ENCODE results near the gene ANAPC1.
"Not testable (repeated sequence)": the region's sequence is repeated elsewhere in the genome, so short reads cannot be mapped to it uniquely, and the experiment has no call there.

The ANAPC1 gene

DNA sequence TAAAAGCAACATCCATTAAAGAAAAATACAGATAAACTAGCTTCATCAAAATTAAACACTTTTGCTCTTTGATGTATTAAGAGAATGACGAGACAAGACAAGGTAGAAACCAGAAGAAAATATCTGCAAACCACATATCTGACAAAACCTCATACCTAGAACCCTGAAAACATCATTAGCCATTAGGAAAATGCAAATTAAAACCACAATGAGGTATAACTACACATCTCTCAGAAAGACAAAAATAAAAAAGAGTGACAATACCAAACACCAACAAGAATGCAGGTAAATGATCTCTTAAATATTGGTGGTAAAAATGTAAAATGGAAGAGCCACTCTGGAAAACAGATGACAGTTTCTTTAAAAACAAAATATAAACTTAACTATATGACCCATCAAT, 53.5 kb downstream of the ANAPC1 start:
- not testable (repeated sequence) for DNase-seq (ENCODE audit: low spot score in 2 of 2); H3K9me3 Mint-ChIP-seq; H3K4me3 Mint-ChIP-seq; ATAC-seq (replicated peaks; ENCODE audit: extremely low read depth, poor library complexity, severe bottlenecking); H3K27me3 Mint-ChIP-seq; H3K4me1 Mint-ChIP-seq; H3K27ac Mint-ChIP-seq (ENCODE audit: low read depth)
- H3K36me3 Mint-ChIP-seq (ENCODE audit: insufficient read depth), result peaks cover 38% of the 10 kb centered on the region

DNA sequence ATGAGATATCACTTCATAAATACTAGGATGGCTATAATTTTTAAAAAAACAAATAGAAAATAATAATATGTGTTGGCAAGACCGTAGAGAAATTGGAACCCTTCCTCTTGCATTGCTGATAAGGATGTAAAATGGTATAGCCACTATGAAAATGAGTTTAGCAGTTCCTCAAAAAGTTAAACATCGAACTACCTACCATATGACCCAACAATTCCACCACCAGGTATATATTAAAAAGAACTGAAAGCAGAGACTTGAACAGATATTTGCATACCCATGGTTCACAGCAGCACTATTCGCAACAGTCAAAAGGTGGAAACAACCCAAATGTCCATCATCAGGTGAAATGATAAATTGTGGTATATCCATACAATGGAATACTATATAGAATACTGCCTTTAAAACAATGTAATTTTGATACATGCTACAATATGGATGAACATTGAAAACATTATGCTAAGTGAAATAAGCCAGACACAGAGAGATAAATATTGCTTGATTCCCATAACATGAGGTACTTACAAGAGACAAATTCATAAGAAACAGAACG, 55.7 kb downstream of the ANAPC1 start:
- H3K27me3 Mint-ChIP-seq; H3K27ac Mint-ChIP-seq (ENCODE audit: low read depth); ATAC-seq (replicated peaks; ENCODE audit: extremely low read depth, poor library complexity, severe bottlenecking); DNase-seq (ENCODE audit: low spot score in 2 of 2); H3K9me3 Mint-ChIP-seq; H3K4me3 Mint-ChIP-seq; H3K4me1 Mint-ChIP-seq: not testable (repeated sequence)
- peaks cover 34% of the 10 kb centered on the region for H3K36me3 Mint-ChIP-seq (ENCODE audit: insufficient read depth)

DNA sequence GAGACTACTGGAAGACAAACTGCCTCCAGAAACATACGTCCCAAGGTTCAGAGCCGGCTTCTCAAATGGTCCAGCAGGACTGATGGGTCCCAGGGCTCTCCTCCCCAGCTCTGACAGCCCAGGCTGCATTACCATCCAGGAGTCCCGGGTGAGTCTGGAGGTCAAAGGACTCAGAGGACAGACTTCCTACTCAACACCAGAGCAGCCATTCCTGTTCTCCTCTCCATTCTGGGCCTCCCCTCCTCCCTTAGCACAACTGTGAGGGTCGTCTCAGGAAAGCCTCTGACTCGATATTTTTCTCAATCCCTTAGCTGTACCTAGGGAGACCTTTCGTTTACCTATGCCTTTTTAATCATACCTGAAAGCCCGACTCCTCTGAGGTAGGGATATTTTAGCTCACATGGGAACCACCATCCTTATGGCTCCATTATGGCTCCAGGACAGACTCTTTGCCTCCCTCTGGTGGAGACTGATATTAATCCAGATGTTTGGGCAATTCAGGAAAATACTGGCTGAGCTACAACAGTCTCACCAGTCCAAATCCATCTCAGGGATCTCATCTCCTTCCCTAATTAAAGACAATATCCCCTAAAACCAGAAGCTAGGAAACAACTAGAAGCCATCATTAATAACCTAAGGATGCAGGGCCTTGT, 70.9 kb downstream of the ANAPC1 start:
- H3K36me3 Mint-ChIP-seq (ENCODE audit: insufficient read depth); ATAC-seq (replicated peaks; ENCODE audit: extremely low read depth, poor library complexity, severe bottlenecking); H3K4me3 Mint-ChIP-seq; H3K27me3 Mint-ChIP-seq; DNase-seq (ENCODE audit: low spot score in 2 of 2); H3K4me1 Mint-ChIP-seq; H3K27ac Mint-ChIP-seq (ENCODE audit: low read depth); H3K9me3 Mint-ChIP-seq: not testable (repeated sequence)

DNA sequence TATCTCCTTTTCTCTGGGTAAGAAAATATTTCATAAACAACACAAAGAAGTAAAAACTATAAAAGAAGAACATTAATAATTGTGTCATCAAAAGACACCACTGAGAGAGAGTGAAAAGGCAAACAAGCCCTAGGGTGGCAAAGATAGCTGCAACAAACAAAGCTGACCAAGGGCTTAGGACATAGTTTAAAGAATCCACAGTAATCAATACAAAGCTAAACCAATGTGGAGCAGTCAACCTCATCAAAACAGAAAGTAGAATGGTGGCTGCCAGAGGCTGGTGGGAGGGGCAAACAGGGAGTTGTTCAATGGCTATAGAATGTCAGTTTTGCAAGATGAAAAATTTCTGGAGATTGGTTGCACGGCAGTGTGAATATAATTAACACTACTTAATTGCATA, 93.4 kb downstream of the ANAPC1 start:
- not testable (repeated sequence) for H3K4me1 Mint-ChIP-seq; ATAC-seq (replicated peaks; ENCODE audit: extremely low read depth, poor library complexity, severe bottlenecking); H3K36me3 Mint-ChIP-seq (ENCODE audit: insufficient read depth); H3K27me3 Mint-ChIP-seq; DNase-seq (ENCODE audit: low spot score in 2 of 2); H3K9me3 Mint-ChIP-seq; H3K27ac Mint-ChIP-seq (ENCODE audit: low read depth); H3K4me3 Mint-ChIP-seq

DNA sequence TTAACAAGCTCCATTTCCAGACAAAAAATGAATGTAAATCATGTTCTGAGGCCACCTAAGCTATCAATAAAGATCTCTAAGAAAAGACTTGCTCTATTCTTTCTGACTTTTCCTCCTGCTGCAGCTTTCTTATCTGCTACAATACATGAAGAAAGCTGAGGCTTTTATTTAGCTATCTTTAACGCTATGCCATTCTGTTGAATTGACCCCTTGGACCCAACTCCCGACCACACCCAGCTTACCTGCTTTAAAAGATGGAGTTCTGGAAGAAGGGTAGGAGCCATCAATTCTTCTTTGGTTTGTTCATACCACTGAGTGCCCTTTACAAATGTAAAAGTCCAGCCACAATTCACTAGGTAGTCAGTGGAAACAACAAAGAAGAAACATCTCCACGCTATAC, 99.9 kb downstream of the ANAPC1 start:
- not testable (repeated sequence) for H3K27ac Mint-ChIP-seq (ENCODE audit: low read depth); H3K27me3 Mint-ChIP-seq; H3K4me3 Mint-ChIP-seq; H3K9me3 Mint-ChIP-seq; DNase-seq (ENCODE audit: low spot score in 2 of 2); H3K36me3 Mint-ChIP-seq (ENCODE audit: insufficient read depth); H3K4me1 Mint-ChIP-seq; ATAC-seq (replicated peaks; ENCODE audit: extremely low read depth, poor library complexity, severe bottlenecking)

DNA sequence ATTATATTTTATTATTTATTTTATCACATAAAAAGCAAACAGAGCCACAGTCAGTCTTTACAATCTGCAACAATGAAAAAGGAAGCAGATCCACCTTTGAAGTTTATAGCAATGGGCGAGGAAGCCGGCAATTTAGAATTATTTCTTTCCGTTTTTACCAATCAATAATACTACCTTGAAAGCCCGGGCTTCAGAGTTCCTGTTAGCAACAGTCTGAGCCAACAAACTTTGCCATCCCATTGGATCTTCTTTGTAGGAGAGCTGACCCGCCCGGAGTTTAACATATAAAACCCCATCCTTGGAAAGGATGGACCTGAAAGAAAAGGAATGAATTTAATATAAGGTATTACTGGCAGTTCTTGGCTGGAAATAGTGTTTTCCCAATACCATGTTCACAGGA, 101.8 kb downstream of the ANAPC1 start:
- H3K9me3 Mint-ChIP-seq; H3K27ac Mint-ChIP-seq (ENCODE audit: low read depth); H3K4me1 Mint-ChIP-seq; H3K4me3 Mint-ChIP-seq; H3K27me3 Mint-ChIP-seq; H3K36me3 Mint-ChIP-seq (ENCODE audit: insufficient read depth); ATAC-seq (replicated peaks; ENCODE audit: extremely low read depth, poor library complexity, severe bottlenecking); DNase-seq (ENCODE audit: low spot score in 2 of 2): not testable (repeated sequence)

DNA sequence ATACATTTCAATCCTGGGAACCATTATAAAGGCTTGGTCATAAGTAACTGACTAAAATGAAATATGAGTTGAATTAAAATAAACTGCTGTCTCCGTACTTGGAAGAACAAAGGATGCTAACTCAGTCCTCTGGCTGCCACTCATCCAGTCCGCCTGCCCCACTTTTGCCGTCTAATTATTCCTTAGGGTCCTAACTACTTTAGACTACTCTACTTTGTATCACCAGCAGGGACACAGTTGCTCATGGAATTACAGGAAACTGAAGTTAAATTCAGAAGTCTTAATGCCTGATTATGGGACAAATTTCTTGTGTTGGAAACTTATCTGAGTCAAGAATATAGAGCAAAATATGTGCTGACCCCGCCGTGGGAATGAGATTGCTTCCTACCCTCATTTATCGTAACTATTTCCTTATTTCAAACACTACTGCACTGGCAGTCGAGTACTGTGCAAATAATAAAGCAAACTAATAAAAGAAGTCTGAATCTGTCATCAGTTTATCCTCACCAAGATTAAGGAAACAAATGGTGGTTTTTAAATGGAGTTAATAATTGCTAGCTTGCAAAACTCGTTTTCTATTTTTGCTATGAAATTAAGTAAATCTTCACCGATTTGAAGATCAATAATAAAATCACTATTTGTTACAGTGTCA, 102.4 kb downstream of the ANAPC1 start:
- not testable (repeated sequence) for H3K27me3 Mint-ChIP-seq; H3K27ac Mint-ChIP-seq (ENCODE audit: low read depth); H3K36me3 Mint-ChIP-seq (ENCODE audit: insufficient read depth); ATAC-seq (replicated peaks; ENCODE audit: extremely low read depth, poor library complexity, severe bottlenecking); H3K4me3 Mint-ChIP-seq; H3K9me3 Mint-ChIP-seq; DNase-seq (ENCODE audit: low spot score in 2 of 2); H3K4me1 Mint-ChIP-seq

DNA sequence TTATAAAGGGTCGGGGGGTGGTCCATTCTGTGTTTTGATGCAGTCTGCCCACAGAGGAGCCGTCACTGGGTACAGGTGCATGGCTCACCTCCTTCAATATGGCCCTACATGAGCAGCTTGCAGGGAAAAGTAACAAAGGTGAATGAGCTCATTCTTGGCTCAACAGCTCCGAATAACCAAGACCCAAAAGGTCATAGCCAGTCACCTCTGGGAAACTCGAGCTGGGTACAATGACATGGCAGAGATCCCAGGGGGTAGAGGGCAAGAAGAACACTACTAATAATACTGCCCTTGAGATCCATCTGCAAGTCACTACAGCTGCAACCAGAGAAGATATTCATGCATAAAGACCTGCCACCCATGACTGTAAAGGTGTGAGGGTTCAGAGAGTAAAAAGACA, 106.8 kb downstream of the ANAPC1 start:
- not testable (repeated sequence) for H3K4me3 Mint-ChIP-seq; H3K27me3 Mint-ChIP-seq; ATAC-seq (replicated peaks; ENCODE audit: extremely low read depth, poor library complexity, severe bottlenecking); H3K4me1 Mint-ChIP-seq; H3K27ac Mint-ChIP-seq (ENCODE audit: low read depth); DNase-seq (ENCODE audit: low spot score in 2 of 2); H3K9me3 Mint-ChIP-seq
- H3K36me3 Mint-ChIP-seq (ENCODE audit: insufficient read depth), result peaks cover 16% of the 10 kb centered on the region

DNA sequence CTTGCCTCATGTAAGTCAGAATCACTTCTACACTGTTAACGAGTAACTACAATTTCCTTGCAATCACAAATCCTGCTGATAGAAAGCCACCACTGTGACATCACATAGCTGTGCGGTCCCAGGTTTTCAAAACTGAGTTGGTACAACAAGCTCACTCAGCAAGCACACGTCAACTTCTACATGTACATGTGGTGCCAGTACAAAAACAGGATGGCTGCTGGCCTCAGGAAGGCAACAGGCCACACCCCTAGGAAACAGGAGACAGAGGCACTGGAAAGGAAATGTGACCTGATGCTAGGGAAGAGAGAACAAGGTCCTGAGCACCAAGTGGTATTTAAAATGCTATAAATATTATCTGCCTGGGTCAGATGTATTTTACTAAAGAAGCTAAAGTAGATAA, 107.7 kb downstream of the ANAPC1 start:
- not testable (repeated sequence) for H3K27ac Mint-ChIP-seq (ENCODE audit: low read depth); H3K9me3 Mint-ChIP-seq; H3K4me3 Mint-ChIP-seq; DNase-seq (ENCODE audit: low spot score in 2 of 2); H3K4me1 Mint-ChIP-seq; ATAC-seq (replicated peaks; ENCODE audit: extremely low read depth, poor library complexity, severe bottlenecking); H3K27me3 Mint-ChIP-seq
- peaks cover 16% of the 10 kb centered on the region for H3K36me3 Mint-ChIP-seq (ENCODE audit: insufficient read depth)

DNA sequence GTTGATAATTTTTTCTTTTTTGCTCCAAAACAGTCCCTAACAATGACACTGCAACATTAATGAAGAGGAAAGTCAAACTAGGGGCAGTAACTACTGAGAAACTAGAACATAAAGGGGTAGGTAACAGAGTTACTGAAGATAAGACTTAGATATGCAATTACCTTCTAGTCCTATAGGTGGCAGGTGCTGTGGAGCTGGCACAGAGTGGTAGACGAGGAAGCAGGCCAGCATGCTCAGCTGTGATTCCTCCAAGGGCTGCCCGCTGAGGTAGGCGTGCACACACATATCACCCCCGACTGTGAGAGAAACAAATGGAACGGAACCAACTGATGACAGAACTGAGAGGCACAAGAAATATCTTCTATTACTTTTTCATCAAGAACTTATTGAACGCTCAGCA, 111.8 kb downstream of the ANAPC1 start:
- not testable (repeated sequence) for H3K9me3 Mint-ChIP-seq; H3K4me3 Mint-ChIP-seq; ATAC-seq (replicated peaks; ENCODE audit: extremely low read depth, poor library complexity, severe bottlenecking); H3K4me1 Mint-ChIP-seq; H3K27me3 Mint-ChIP-seq; DNase-seq (ENCODE audit: low spot score in 2 of 2); H3K27ac Mint-ChIP-seq (ENCODE audit: low read depth)
- H3K36me3 Mint-ChIP-seq (ENCODE audit: insufficient read depth), result peaks cover 15% of the 10 kb centered on the region

DNA sequence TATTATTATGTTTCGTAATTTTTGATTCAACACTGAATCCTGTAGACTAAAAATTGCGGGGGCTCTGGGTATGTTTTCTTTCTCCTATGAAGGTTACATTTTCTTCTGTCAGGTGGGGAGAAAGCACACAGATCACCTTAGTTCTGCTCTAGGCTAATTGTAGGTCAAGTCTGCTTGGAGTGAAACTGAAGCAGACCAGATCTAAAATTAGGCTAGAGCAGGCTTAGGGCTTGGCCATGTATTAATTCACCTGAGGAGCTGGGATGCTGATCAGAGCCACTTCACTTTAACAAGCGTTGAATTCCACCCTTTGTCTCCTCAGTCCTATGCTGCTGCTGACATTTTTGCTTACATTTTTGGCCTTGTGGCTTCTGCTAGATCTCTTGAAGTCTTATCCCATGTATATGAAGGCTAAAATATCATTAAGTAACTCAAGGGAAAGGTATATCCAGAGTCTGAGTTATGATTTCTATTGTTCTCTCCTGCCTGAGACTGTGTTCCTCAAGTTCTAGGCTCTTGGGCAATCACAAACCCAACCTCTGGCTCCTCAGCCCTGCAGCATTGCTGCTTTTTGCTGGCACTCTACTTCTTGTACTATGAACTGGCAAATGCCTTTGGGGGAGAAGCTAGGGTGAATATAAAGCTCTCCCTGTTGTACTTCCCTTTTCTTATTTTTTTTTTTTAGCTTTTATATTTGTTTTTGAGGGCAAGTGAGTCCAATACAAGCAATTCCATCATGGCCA, 112.9 kb downstream of the ANAPC1 start:
- Mint-ChIP-seq H3K27ac (ENCODE audit: low read depth) (peak overlapping the region; percentile 27), H3K36me3 (ENCODE audit: insufficient read depth) (peaks cover 15% of the 10 kb centered on the region)
- H3K4me3 Mint-ChIP-seq; ATAC-seq (replicated peaks; ENCODE audit: extremely low read depth, poor library complexity, severe bottlenecking); H3K4me1 Mint-ChIP-seq; H3K9me3 Mint-ChIP-seq; DNase-seq (ENCODE audit: low spot score in 2 of 2); H3K27me3 Mint-ChIP-seq: not testable (repeated sequence)

DNA sequence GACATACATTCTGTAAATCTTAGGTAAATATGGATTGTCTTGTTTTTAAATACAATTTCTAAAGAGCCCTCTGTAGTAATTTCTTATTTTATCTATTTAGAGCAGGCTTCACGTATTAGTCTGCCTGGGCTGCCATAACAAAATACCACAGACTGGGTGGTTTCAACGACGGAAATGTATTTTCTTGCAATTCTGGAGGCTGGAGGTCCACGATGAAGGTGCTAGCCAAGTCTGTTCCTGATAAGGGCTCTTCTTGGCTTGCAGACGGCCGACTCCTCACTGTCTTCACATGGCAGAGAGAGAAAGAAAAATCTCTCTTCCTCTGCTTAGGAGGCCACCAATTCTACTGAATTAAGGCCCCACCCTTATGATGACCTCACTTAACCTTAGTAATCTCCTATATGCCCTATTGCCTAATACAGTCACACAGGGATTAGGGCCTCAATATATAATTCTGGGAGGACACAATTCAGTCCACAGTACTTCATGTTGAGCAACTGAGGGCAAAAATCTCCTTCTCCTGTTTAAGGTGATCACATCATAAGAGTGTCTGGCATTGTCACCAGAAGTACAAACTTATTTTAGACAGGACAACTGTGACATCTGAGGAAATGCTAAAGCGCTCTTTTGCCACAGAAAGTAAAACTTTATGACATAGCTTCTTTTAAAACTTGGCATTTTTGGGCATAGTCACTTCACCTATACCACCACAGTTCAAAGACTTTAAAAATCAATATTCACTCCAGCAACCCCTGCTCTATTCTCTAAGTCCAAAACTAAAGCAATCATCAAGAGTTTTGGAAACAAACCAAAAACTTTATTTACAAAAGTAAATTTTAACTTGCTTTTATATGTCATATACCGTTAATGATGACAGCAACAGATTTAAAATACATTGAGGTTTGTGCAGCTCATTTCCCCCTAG, 115.5 kb downstream of the ANAPC1 start:
- H3K27ac Mint-ChIP-seq (ENCODE audit: low read depth); DNase-seq (ENCODE audit: low spot score in 2 of 2); H3K27me3 Mint-ChIP-seq; H3K9me3 Mint-ChIP-seq; H3K4me1 Mint-ChIP-seq; H3K4me3 Mint-ChIP-seq; ATAC-seq (replicated peaks; ENCODE audit: extremely low read depth, poor library complexity, severe bottlenecking): not testable (repeated sequence)
- H3K36me3 Mint-ChIP-seq (ENCODE audit: insufficient read depth), result peaks cover 10% of the 10 kb centered on the region
